ENCODE data around the gene SCARB2.

The SCARB2 gene

GRCh38 chr4:76144546-76144945 lies 69.1 kb downstream of the SCARB2 start:
- DNase-seq = no peak

GRCh38 chr4:76141241-76141640 lies 72.4 kb downstream of the SCARB2 start:
- no peak for DNase-seq

DNA sequence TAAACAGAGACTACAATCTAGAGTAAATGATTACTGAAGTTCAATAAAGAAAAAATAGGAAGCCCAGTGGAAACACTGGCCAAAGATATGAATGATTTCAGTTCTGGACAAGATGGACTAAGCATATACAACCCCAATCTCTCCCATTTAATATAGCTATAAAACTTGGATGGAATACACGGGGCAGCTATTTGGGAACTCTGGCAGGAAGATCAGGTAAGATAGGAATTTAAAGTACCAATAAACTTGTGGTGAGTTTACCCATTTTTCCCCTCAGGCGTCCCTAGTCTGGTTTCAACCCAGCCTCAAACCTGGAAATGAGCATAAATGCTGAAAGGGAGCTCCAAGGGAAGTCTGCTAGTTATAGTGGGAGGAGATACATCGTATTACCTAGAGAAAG lies 85.9 kb downstream of the SCARB2 start:
- no peak for DNase-seq

DNA sequence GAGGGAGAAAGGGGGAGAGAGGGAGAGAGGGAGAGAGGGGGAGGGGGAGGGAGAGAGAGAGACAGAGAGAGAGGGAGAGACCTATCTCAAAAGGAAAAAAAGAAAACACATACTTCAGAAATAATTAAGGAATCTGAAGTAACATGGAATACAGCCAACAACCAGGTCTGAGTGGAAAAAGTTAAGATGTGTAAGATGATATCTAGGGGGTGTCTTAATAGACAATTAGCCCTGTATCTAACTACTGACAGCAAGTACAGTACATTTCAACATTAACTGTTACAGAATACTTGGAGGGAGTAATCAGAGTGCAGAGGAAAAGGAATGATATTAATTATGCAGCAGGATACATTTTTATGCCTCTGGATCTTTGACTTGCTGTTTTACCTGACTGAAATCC lies 87.8 kb downstream of the SCARB2 start:
- DNase-seq = no peak

GRCh38 chr4:76120199-76120598 lies 93.4 kb downstream of the SCARB2 start:
- no peak for DNase-seq

GRCh38 chr4:76117536-76117935 lies 96.1 kb downstream of the SCARB2 start:
- DNase-seq = no peak

DNA sequence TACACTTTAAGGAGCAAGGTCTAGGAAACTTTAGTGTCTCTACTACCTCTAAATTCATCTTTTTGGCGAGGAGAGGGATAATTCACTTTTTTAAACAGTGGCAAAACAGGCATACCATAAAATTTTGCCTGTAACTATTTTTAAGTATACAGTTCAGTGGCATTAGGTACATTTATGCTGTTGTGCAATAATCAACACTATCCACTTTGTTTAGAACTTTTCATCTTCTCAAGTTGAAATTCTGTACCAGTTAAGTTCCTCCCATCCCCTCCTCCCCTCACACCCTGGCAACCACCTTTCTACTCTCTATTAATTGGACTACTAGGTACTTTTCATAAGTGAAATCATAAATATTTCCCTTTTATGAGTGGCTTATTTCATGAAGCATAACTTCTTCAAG lies 96.8 kb downstream of the SCARB2 start:
- DNase-seq = no peak
